GM18951 (cell line): Measurements from ENCODE around the gene EZH1.

ENCODE experiments used
- POLR2A ChIP-seq: IDR thresholded peaks from 4 replicates; pipeline ENCODE4 v1.6.1; 2011; ENCODE audit warnings: mild to moderate bottlenecking; ENCODE audit not compliant: insufficient read length, insufficient read depth; ENCODE audit errors: extremely low read depth
- in situ Hi-C: fragments of 300-500 bp; cut with MboI; formaldehyde crosslinking; loops from one replicate; pipeline ENCODE4 v1.12.0; 2022; ENCODE audit warnings: low sequenced_read_pairs, mixed read lengths, inconsistent platforms; ENCODE audit not compliant: unreplicated experiment

The EZH1 gene

GRCh38 chr17:42744806-42745617 lies at the start of gene EZH1:
Gene EZH1 (minus strand): TSS chr17:42745040. CDS start chr17:42728941, 16,099 bp downstream.
- in situ Hi-C loops = no loop called here
- peak; percentile 71 for TF ChIP-seq POLR2A

GRCh38 chr17:42792545-42792944 lies 47.7 kb upstream of the EZH1 start:
- no peak for TF ChIP-seq POLR2A
- in situ Hi-C loops = no loop called here

- in situ Hi-C loops = no loop called here
- TF ChIP-seq POLR2A = no peak
Measured at GRCh38 chr17:42791948-42792347, 47.1 kb upstream of the EZH1 start.

GRCh38 chr17:42787266-42787665 lies 42.4 kb upstream of the EZH1 start:
- in situ Hi-C loops = no loop called here
- no peak for TF ChIP-seq POLR2A

GRCh38 chr17:42784811-42785592 lies 40.2 kb upstream of the EZH1 start:
- TF ChIP-seq POLR2A = no peak
- in situ Hi-C loops = no loop called here

GRCh38 chr17:42784409-42784808 lies 39.6 kb upstream of the EZH1 start:
- no peak for TF ChIP-seq POLR2A
- in situ Hi-C loops = no loop called here

GRCh38 chr17:42783791-42784138 lies 38.9 kb upstream of the EZH1 start:
- in situ Hi-C loops = no loop called here
- no peak for TF ChIP-seq POLR2A

GRCh38 chr17:42783062-42783790 lies 38.4 kb upstream of the EZH1 start:
- TF ChIP-seq POLR2A = no peak
- in situ Hi-C loops = no loop called here

GRCh38 chr17:42782166-42783061 lies 37.6 kb upstream of the EZH1 start:
- no peak for TF ChIP-seq POLR2A
- in situ Hi-C loops = no loop called here

GRCh38 chr17:42781639-42782165 lies 36.9 kb upstream of the EZH1 start:
- in situ Hi-C loops = no loop called here
- TF ChIP-seq POLR2A = no peak

GRCh38 chr17:42780851-42781638 lies 36.2 kb upstream of the EZH1 start:
- in situ Hi-C loops = no loop called here
- TF ChIP-seq POLR2A = no peak
